Activated naive CD8-positive, alpha-beta T cell treated with anti-CD3 and anti-CD28 coated beads, Interleukin-2, amount 50 U/mL, for 24 hours (primary cell): ENCODE results near the gene CBR4.

Source experiments
- ATAC-seq: fragments of 150-1000 bp; cut with Tn5 transposase; one replicate; pipeline ENCODE4 v1.10.0; 2021
- DNase-seq: peaks from one replicate; pipeline ENCODE4 v3.0.0; 2021
- H3K27ac Mint-ChIP-seq: one replicate; pipeline ENCODE4 v1.8.0; 2021; ENCODE audit warnings: mild to moderate bottlenecking, mixed read lengths
- H3K27me3 Mint-ChIP-seq: one replicate; pipeline ENCODE4 v1.8.0; 2021; ENCODE audit warnings: mixed read lengths
- H3K36me3 Mint-ChIP-seq: one replicate; pipeline ENCODE4 v1.8.0; 2021; ENCODE audit warnings: low read depth, mixed read lengths
- H3K4me1 Mint-ChIP-seq: one replicate; pipeline ENCODE4 v1.8.0; 2021; ENCODE audit warnings: mixed read lengths
- H3K4me3 Mint-ChIP-seq: one replicate; pipeline ENCODE4 v1.8.0; 2021; ENCODE audit warnings: mild to moderate bottlenecking, moderate library complexity, mixed read lengths
- H3K9me3 Mint-ChIP-seq: one replicate; pipeline ENCODE4 v1.8.0; 2021; ENCODE audit warnings: mixed read lengths

Gene CBR4

GRCh38 chr4:169018406-169018805 is 8.4 kb upstream of the CBR4 start:
- Mint-ChIP-seq H3K4me3 (no peak overlapping the region), H3K27ac (no peak overlapping the region), H3K27me3 (peaks cover 3% of the 10 kb centered on the region), H3K9me3 (no peaks in the 10 kb centered on the region), H3K36me3 (no peaks in the 10 kb centered on the region), H3K4me1 (peaks cover 8% of the 10 kb centered on the region)
- no peak for ATAC-seq
- DNase-seq: no peak

- ATAC-seq (no peak), DNase-seq (no peak)
- H3K4me3 Mint-ChIP-seq: no peak overlapping the region
- no peaks in the 10 kb centered on the region for H3K36me3 Mint-ChIP-seq
- H3K4me1 Mint-ChIP-seq: peaks cover 8% of the 10 kb centered on the region
- H3K27me3 Mint-ChIP-seq: peaks cover 3% of the 10 kb centered on the region
- H3K9me3 Mint-ChIP-seq: no peaks in the 10 kb centered on the region
- no peak overlapping the region for H3K27ac Mint-ChIP-seq
Measured at GRCh38 chr4:169017971-169018370, 7.9 kb upstream of the CBR4 start.

- no peak for ATAC-seq
- H3K27ac Mint-ChIP-seq: no peak overlapping the region
- no peaks in the 10 kb centered on the region for H3K27me3 Mint-ChIP-seq
- no peaks in the 10 kb centered on the region for H3K9me3 Mint-ChIP-seq
- H3K36me3 Mint-ChIP-seq: no peaks in the 10 kb centered on the region
- no peak overlapping the region for H3K4me3 Mint-ChIP-seq
- peaks cover 14% of the 10 kb centered on the region for H3K4me1 Mint-ChIP-seq
- DNase-seq: no peak
Measured at GRCh38 chr4:169015186-169015623, 5.2 kb upstream of the CBR4 start.

GRCh38 chr4:169014586-169014985 is 4.5 kb upstream of the CBR4 start:
- DNase-seq: no peak
- no peak overlapping the region for H3K27ac Mint-ChIP-seq
- H3K4me3 Mint-ChIP-seq: no peak overlapping the region

GRCh38 chr4:169013396-169013795 is 3.3 kb upstream of the CBR4 start:
- Mint-ChIP-seq H3K36me3 (no peaks in the 10 kb centered on the region), H3K4me1 (peaks cover 26% of the 10 kb centered on the region), H3K27ac (no peak overlapping the region), H3K9me3 (no peaks in the 10 kb centered on the region), H3K4me3 (no peak overlapping the region), H3K27me3 (no peaks in the 10 kb centered on the region)
- DNase-seq (no peak), ATAC-seq (no peak)

More at GRCh38 chr4:169014586-169014985, 4.5 kb upstream of the CBR4 start:
- no peak for ATAC-seq
- peaks cover 17% of the 10 kb centered on the region for H3K4me1 Mint-ChIP-seq
- H3K36me3 Mint-ChIP-seq: no peaks in the 10 kb centered on the region
- H3K9me3 Mint-ChIP-seq: no peaks in the 10 kb centered on the region
- H3K27me3 Mint-ChIP-seq: no peaks in the 10 kb centered on the region

GRCh38 chr4:169012049-169012448 is 2.0 kb upstream of the CBR4 start:
- Mint-ChIP-seq H3K27ac (no peak overlapping the region), H3K27me3 (no peaks in the 10 kb centered on the region), H3K4me3 (no peak overlapping the region), H3K36me3 (no peaks in the 10 kb centered on the region), H3K9me3 (no peaks in the 10 kb centered on the region), H3K4me1 (peaks cover 33% of the 10 kb centered on the region)
- ATAC-seq (no peak), DNase-seq (no peak)

GRCh38 chr4:169009286-169010124 is 550 bp downstream of the CBR4 start:
- Mint-ChIP-seq H3K9me3 (no peaks in the 10 kb centered on the region), H3K36me3 (peaks cover 7% of the 10 kb centered on the region), H3K27me3 (no peaks in the 10 kb centered on the region), H3K27ac (peak overlapping the region; percentile 94), H3K4me1 (peaks cover 29% of the 10 kb centered on the region), H3K4me3 (peak overlapping the region; percentile 88)
- ATAC-seq (peak; percentile 51), DNase-seq (peak; percentile 60)

- no peak for DNase-seq
- H3K4me1 Mint-ChIP-seq: peaks cover 23% of the 10 kb centered on the region
- peaks cover 36% of the 10 kb centered on the region for H3K36me3 Mint-ChIP-seq
- H3K27ac Mint-ChIP-seq: no peak overlapping the region
- H3K9me3 Mint-ChIP-seq: no peaks in the 10 kb centered on the region
- no peak overlapping the region for H3K4me3 Mint-ChIP-seq
- H3K27me3 Mint-ChIP-seq: no peaks in the 10 kb centered on the region
- no peak for ATAC-seq
Measured at GRCh38 chr4:169005453-169006099, 4.5 kb downstream of the CBR4 start.

- no peaks in the 10 kb centered on the region for H3K9me3 Mint-ChIP-seq
- ATAC-seq: no peak
- no peaks in the 10 kb centered on the region for H3K27me3 Mint-ChIP-seq
- H3K4me3 Mint-ChIP-seq: no peak overlapping the region
- H3K36me3 Mint-ChIP-seq: peaks cover 49% of the 10 kb centered on the region
- no peak overlapping the region for H3K27ac Mint-ChIP-seq
- DNase-seq: no peak
- no peaks in the 10 kb centered on the region for H3K4me1 Mint-ChIP-seq
Measured at GRCh38 chr4:169000315-169000714, 9.7 kb downstream of the CBR4 start.

GRCh38 chr4:168999809-169000208 is 10.2 kb downstream of the CBR4 start:
- H3K9me3 Mint-ChIP-seq: no peaks in the 10 kb centered on the region
- H3K4me1 Mint-ChIP-seq: no peaks in the 10 kb centered on the region
- ATAC-seq (no peak), DNase-seq (no peak)
- no peak overlapping the region for H3K27ac Mint-ChIP-seq
- no peak overlapping the region for H3K4me3 Mint-ChIP-seq
- H3K36me3 Mint-ChIP-seq: peaks cover 46% of the 10 kb centered on the region
- H3K27me3 Mint-ChIP-seq: no peaks in the 10 kb centered on the region

GRCh38 chr4:168998596-168998995 is 11.5 kb downstream of the CBR4 start:
- Mint-ChIP-seq H3K4me1 (no peaks in the 10 kb centered on the region), H3K27ac (no peak overlapping the region), H3K4me3 (no peak overlapping the region), H3K9me3 (no peaks in the 10 kb centered on the region), H3K36me3 (peaks cover 41% of the 10 kb centered on the region), H3K27me3 (no peaks in the 10 kb centered on the region)
- DNase-seq (no peak), ATAC-seq (no peak)

- ATAC-seq (no peak), DNase-seq (no peak)
- no peaks in the 10 kb centered on the region for H3K9me3 Mint-ChIP-seq
- no peaks in the 10 kb centered on the region for H3K27me3 Mint-ChIP-seq
- peaks cover 21% of the 10 kb centered on the region for H3K36me3 Mint-ChIP-seq
- no peak overlapping the region for H3K27ac Mint-ChIP-seq
- no peak overlapping the region for H3K4me3 Mint-ChIP-seq
- H3K4me1 Mint-ChIP-seq: no peaks in the 10 kb centered on the region
Measured at GRCh38 chr4:168995537-168996295, 14.3 kb downstream of the CBR4 start.

GRCh38 chr4:168994958-168995357 is 15.1 kb downstream of the CBR4 start:
- H3K4me1 Mint-ChIP-seq: no peaks in the 10 kb centered on the region
- no peak overlapping the region for H3K4me3 Mint-ChIP-seq

GRCh38 chr4:168993714-168994510 is 16.1 kb downstream of the CBR4 start:
- ATAC-seq: no peak
- H3K36me3 Mint-ChIP-seq: peaks cover 15% of the 10 kb centered on the region

More at GRCh38 chr4:168994958-168995357, 15.1 kb downstream of the CBR4 start:
- Mint-ChIP-seq H3K27ac (no peak overlapping the region), H3K36me3 (peaks cover 16% of the 10 kb centered on the region), H3K27me3 (no peaks in the 10 kb centered on the region), H3K9me3 (no peaks in the 10 kb centered on the region)
- ATAC-seq (no peak), DNase-seq (no peak)

More at GRCh38 chr4:168993714-168994510, 16.1 kb downstream of the CBR4 start:
- H3K4me1 Mint-ChIP-seq: no peaks in the 10 kb centered on the region
- no peak overlapping the region for H3K4me3 Mint-ChIP-seq
- H3K9me3 Mint-ChIP-seq: no peaks in the 10 kb centered on the region
- no peaks in the 10 kb centered on the region for H3K27me3 Mint-ChIP-seq
- no peak overlapping the region for H3K27ac Mint-ChIP-seq
- no peak for DNase-seq
